Liver (tissue), 3 donors: ENCODE data around the gene TRIM52.

Experiments
- ATF3 ChIP-seq: IDR thresholded peaks from 2 replicates; pipeline ENCODE4 v1.6.1; 2016; ENCODE audit warnings: antibody characterized with exemption
- EGR1 ChIP-seq, 2 donors: IDR thresholded peaks; 2 replicates each; pipeline ENCODE4 v1.6.1; 2016 to 2018; ENCODE audit warnings: antibody characterized with exemption in 2 of 2, low read depth in 2 of 2
- FOXA1 ChIP-seq: IDR thresholded peaks from 2 replicates; pipeline ENCODE4 v1.6.1; 2016; ENCODE audit warnings: antibody characterized with exemption
- GABPA ChIP-seq, 2 donors: IDR thresholded peaks in 1 of 2; conservative IDR thresholded peaks in 1 of 2; 2 replicates each; pipeline ENCODE4 v1.6.1; 2016; ENCODE audit warnings: antibody characterized with exemption in 2 of 2, mild to moderate bottlenecking in 1 of 2, moderate library complexity in 1 of 2
- MAX ChIP-seq: IDR thresholded peaks from 2 replicates; pipeline ENCODE4 v1.6.1; 2016; ENCODE audit warnings: antibody characterized with exemption
- RAD21 ChIP-seq, 2 donors: IDR thresholded peaks; 2 replicates each; pipeline ENCODE4 v1.6.1; 2016; ENCODE audit warnings: antibody characterized with exemption in 2 of 2, mild to moderate bottlenecking in 2 of 2
- RXRA ChIP-seq, 2 donors: IDR thresholded peaks; 2 replicates each; pipeline ENCODE4 v1.6.1; 2017 to 2018; ENCODE audit warnings: antibody characterized with exemption in 2 of 2, mild to moderate bottlenecking in 1 of 2
- SP1 ChIP-seq: IDR thresholded peaks from 2 replicates; pipeline ENCODE4 v1.6.1; 2018; ENCODE audit warnings: antibody characterized with exemption, mild to moderate bottlenecking
- TAF1 ChIP-seq: conservative IDR thresholded peaks from 2 replicates; pipeline ENCODE4 v1.6.1; 2016; ENCODE audit warnings: antibody characterized with exemption, mild to moderate bottlenecking
- YY1 ChIP-seq: IDR thresholded peaks from 2 replicates; pipeline ENCODE4 v1.6.1; 2016; ENCODE audit warnings: antibody characterized with exemption, mild to moderate bottlenecking
- TF ChIP-seq, protein P1 (sequence below): fragments of 150-350 bp; IDR thresholded peaks from 2 replicates; pipeline ENCODE4 v1.5.1; 2017; ENCODE audit warnings: improper control_type of control experiment, low read depth, low read length; ENCODE audit not compliant: missing input control
- TF ChIP-seq, protein P2 (sequence below): IDR thresholded peaks from 2 replicates; pipeline ENCODE4 v1.6.1; 2016; ENCODE audit warnings: antibody characterized with exemption
- TF ChIP-seq, protein P3 (sequence below): IDR thresholded peaks from 2 replicates; pipeline ENCODE4 v1.6.1; 2016; ENCODE audit warnings: antibody characterized with exemption, mild to moderate bottlenecking
- donor health status: healthy.
- donor health status: healthy.

DNA sequence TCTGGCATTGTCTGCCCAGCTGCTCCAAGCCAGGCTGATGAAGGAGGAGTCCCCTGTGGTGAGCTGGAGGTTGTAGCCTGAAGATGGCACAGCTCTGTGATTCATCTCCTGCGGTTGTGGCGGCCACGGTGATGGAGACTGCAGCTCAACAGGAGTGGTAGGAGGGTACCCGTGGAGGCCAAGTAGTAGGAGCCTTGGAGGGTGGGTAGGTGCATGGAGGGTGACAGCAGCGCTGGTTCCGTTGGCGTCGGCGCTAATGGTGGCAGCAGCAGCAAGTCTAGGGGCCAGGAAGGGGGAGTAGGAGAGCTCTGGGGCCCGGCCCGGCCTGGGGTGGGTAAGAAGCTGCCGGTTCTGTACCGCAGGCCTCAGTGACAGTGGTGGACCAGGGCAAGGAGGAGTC is 22.4 kb upstream of the TRIM52 start:
- TF ChIP-seq, protein P1, sequence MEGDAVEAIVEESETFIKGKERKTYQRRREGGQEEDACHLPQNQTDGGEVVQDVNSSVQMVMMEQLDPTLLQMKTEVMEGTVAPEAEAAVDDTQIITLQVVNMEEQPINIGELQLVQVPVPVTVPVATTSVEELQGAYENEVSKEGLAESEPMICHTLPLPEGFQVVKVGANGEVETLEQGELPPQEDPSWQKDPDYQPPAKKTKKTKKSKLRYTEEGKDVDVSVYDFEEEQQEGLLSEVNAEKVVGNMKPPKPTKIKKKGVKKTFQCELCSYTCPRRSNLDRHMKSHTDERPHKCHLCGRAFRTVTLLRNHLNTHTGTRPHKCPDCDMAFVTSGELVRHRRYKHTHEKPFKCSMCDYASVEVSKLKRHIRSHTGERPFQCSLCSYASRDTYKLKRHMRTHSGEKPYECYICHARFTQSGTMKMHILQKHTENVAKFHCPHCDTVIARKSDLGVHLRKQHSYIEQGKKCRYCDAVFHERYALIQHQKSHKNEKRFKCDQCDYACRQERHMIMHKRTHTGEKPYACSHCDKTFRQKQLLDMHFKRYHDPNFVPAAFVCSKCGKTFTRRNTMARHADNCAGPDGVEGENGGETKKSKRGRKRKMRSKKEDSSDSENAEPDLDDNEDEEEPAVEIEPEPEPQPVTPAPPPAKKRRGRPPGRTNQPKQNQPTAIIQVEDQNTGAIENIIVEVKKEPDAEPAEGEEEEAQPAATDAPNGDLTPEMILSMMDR = no peak
- no peak for TF ChIP-seq RAD21 (IDR thresholded peaks at IDR 0.05)
- TF ChIP-seq, protein P2, sequence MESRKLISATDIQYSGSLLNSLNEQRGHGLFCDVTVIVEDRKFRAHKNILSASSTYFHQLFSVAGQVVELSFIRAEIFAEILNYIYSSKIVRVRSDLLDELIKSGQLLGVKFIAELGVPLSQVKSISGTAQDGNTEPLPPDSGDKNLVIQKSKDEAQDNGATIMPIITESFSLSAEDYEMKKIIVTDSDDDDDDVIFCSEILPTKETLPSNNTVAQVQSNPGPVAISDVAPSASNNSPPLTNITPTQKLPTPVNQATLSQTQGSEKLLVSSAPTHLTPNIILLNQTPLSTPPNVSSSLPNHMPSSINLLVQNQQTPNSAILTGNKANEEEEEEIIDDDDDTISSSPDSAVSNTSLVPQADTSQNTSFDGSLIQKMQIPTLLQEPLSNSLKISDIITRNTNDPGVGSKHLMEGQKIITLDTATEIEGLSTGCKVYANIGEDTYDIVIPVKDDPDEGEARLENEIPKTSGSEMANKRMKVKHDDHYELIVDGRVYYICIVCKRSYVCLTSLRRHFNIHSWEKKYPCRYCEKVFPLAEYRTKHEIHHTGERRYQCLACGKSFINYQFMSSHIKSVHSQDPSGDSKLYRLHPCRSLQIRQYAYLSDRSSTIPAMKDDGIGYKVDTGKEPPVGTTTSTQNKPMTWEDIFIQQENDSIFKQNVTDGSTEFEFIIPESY = no peak
- TF ChIP-seq RXRA (IDR thresholded peaks at IDR 0.05) = no peak
- TF ChIP-seq MAX = no peak
- no peak for TF ChIP-seq ATF3
- TF ChIP-seq GABPA (IDR thresholded peaks at IDR 0.05 in 1 of 2, conservative IDR thresholded peaks at IDR 0.05 in 1 of 2) = no peak
- TF ChIP-seq EGR1 (IDR thresholded peaks at IDR 0.05; ENCODE audit: low read depth in 2 of 2) = no peak
- TF ChIP-seq, protein P3, sequence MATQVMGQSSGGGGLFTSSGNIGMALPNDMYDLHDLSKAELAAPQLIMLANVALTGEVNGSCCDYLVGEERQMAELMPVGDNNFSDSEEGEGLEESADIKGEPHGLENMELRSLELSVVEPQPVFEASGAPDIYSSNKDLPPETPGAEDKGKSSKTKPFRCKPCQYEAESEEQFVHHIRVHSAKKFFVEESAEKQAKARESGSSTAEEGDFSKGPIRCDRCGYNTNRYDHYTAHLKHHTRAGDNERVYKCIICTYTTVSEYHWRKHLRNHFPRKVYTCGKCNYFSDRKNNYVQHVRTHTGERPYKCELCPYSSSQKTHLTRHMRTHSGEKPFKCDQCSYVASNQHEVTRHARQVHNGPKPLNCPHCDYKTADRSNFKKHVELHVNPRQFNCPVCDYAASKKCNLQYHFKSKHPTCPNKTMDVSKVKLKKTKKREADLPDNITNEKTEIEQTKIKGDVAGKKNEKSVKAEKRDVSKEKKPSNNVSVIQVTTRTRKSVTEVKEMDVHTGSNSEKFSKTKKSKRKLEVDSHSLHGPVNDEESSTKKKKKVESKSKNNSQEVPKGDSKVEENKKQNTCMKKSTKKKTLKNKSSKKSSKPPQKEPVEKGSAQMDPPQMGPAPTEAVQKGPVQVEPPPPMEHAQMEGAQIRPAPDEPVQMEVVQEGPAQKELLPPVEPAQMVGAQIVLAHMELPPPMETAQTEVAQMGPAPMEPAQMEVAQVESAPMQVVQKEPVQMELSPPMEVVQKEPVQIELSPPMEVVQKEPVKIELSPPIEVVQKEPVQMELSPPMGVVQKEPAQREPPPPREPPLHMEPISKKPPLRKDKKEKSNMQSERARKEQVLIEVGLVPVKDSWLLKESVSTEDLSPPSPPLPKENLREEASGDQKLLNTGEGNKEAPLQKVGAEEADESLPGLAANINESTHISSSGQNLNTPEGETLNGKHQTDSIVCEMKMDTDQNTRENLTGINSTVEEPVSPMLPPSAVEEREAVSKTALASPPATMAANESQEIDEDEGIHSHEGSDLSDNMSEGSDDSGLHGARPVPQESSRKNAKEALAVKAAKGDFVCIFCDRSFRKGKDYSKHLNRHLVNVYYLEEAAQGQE = no peak
- no peak for TF ChIP-seq TAF1
- TF ChIP-seq YY1 = no peak
- TF ChIP-seq SP1 = no peak
- no peak for TF ChIP-seq FOXA1
